ENCODE measurements around the gene ZNF367. TPM values are rescaled to one million over a fixed set of nuclear protein-coding genes. Genes with fewer than 3 reads are reported as not detected.

Gene ZNF367
- polyA plus RNA-seq, 1 of the 3 experiments (the other 2 are of a cell fraction) = 1.5 TPM

GRCh38 chr9:96447406-96447805, 29.2 kb upstream of the ZNF367 start:
- H3K27me3 ChIP-seq (ENCODE audit: insufficient read depth) = no peaks in the 10 kb centered on the region
- no peak overlapping the region for H3K27ac ChIP-seq (ENCODE audit: low read depth in 2 of 2, low read length in 1 of 2)
- no peak overlapping the region for H2AFZ ChIP-seq (ENCODE audit: low read depth)
- TF ChIP-seq NFIC (IDR thresholded peaks at IDR 0.05; ENCODE audit: borderline replicate concordance) = no peak
- TF ChIP-seq RCOR1 (IDR thresholded peaks at IDR 0.05; ENCODE audit: low read length) = no peak
- TF ChIP-seq IRF3 (IDR thresholded peaks at IDR 0.05; ENCODE audit: low read depth, low read length) = no peak
- TF ChIP-seq RXRA (IDR thresholded peaks at IDR 0.05; ENCODE audit: borderline replicate concordance, low read depth) = no peak
- TF ChIP-seq RFX5 (IDR thresholded peaks at IDR 0.05; ENCODE audit: low read length) = no peak
- TF ChIP-seq EZH2phosphoT487 (IDR thresholded peaks at IDR 0.05; ENCODE audit: borderline replicate concordance, low read depth) = no peak
- TF ChIP-seq MAX (IDR thresholded peaks at IDR 0.05; ENCODE audit: low read depth) = no peak
- TF ChIP-seq POLR2AphosphoS5 (IDR thresholded peaks at IDR 0.05; ENCODE audit: low read depth, low read length) = no peak
- no peak for TF ChIP-seq JUND (IDR thresholded peaks at IDR 0.05)
- no peak for TF ChIP-seq FOSL2 (IDR thresholded peaks at IDR 0.05; ENCODE audit: borderline replicate concordance, low read depth)
- no peak for TF ChIP-seq FOXJ3 (CRISPR knock-in tag; IDR thresholded peaks at IDR 0.05)
- no peak for TF ChIP-seq MEF2A (IDR thresholded peaks at IDR 0.05; ENCODE audit: borderline replicate concordance, low read depth)
- no peak for TF ChIP-seq GABPA (IDR thresholded peaks at IDR 0.05; ENCODE audit: low read depth)
- TF ChIP-seq USF2 (IDR thresholded peaks at IDR 0.05; ENCODE audit: borderline replicate concordance, low read depth, low read length) = no peak
- no peak for TF ChIP-seq CHD2 (IDR thresholded peaks at IDR 0.05; ENCODE audit: low read length, partially characterized antibody)
- peaks cover 3% of the 10 kb centered on the region for H3F3A ChIP-seq (replicated peaks; ENCODE audit: insufficient read depth)
- H3K9ac ChIP-seq = no peak overlapping the region
- DNase-seq = no peak
- 68% methylated on average over 3 of the region's 3 CpGs for WGBS (ENCODE audit: low lambda C conversion rate)
- ChIA-PET POLR2A (no interaction called here), CTCF (no interaction called here)
- peaks cover 3 to 11% of the 10 kb centered on the region in 2 experiments; a peak in 3 of 4 replicates for H3K4me1 ChIP-seq (ENCODE audit: control insufficient read depth in 1 of 2, insufficient read depth in 2 of 2, low read depth in 1 of 2, low read length in 1 of 2)
- no peak overlapping the region for H3K4me3 ChIP-seq (ENCODE audit: low read depth in 2 of 2, low read length in 1 of 2)
- no peaks in the 10 kb centered on the region for H3K36me3 ChIP-seq (replicated peaks in 1 of 2; ENCODE audit: control insufficient read depth in 1 of 2, insufficient read depth in 2 of 2, low read length in 1 of 2)
- H3K9me3 ChIP-seq = no peaks in the 10 kb centered on the region
- H3K79me2 ChIP-seq (ENCODE audit: insufficient read depth) = peaks cover 20% of the 10 kb centered on the region
- no peak overlapping the region for H3K4me2 ChIP-seq
- H4K20me1 ChIP-seq (ENCODE audit: insufficient read depth) = no peaks in the 10 kb centered on the region
- H3K9me2 ChIP-seq = no peaks in the 10 kb centered on the region

GRCh38 chr9:96442491-96442890, 24.3 kb upstream of the ZNF367 start:
- H3K27ac ChIP-seq (ENCODE audit: low read depth in 2 of 2, low read length in 1 of 2) = no peak overlapping the region
- no peak overlapping the region for H3K9ac ChIP-seq
- H3K4me3 ChIP-seq (ENCODE audit: low read depth in 2 of 2, low read length in 1 of 2) = no peak overlapping the region
- H3F3A ChIP-seq (replicated peaks; ENCODE audit: insufficient read depth) = no peaks in the 10 kb centered on the region
- WGBS (ENCODE audit: low lambda C conversion rate) = 87% methylated on average over 3 of the region's 3 CpGs
- H3K4me2 ChIP-seq = no peak overlapping the region
- POLR2A ChIA-PET = no interaction called here
- no peaks in the 10 kb centered on the region for H3K79me2 ChIP-seq (ENCODE audit: insufficient read depth)
- no peaks in the 10 kb centered on the region for H3K9me3 ChIP-seq
- H3K4me1 ChIP-seq (ENCODE audit: control insufficient read depth in 1 of 2, insufficient read depth in 2 of 2, low read depth in 1 of 2, low read length in 1 of 2) = no peaks in the 10 kb centered on the region
- H3K9me2 ChIP-seq = no peaks in the 10 kb centered on the region
- H3K27me3 ChIP-seq (ENCODE audit: insufficient read depth) = no peaks in the 10 kb centered on the region
- H4K20me1 ChIP-seq (ENCODE audit: insufficient read depth) = no peaks in the 10 kb centered on the region
- DNase-seq = no peak
- H3K36me3 ChIP-seq (replicated peaks in 1 of 2; ENCODE audit: control insufficient read depth in 1 of 2, insufficient read depth in 2 of 2, low read length in 1 of 2) = no peaks in the 10 kb centered on the region
- CTCF ChIA-PET = interaction anchor here (0.6 to 2.0 kb wide), 7 partner anchors 8 to 207 kb away, joined by 3 to 7 read pairs (median 5); partner anchors contain the start of gene HABP4
- H2AFZ ChIP-seq (ENCODE audit: low read depth) = no peak overlapping the region
- TF ChIP-seq GABPA (IDR thresholded peaks at IDR 0.05; ENCODE audit: low read depth) (no peak), ELF1 (IDR thresholded peaks at IDR 0.05) (no peak), CTCF (IDR thresholded peaks at IDR 0.05) (peak; percentile 8; the same call in 1 of the 2 replicates), FOSL2 (IDR thresholded peaks at IDR 0.05; ENCODE audit: borderline replicate concordance, low read depth) (no peak), POLR2AphosphoS5 (IDR thresholded peaks at IDR 0.05; ENCODE audit: low read depth, low read length) (no peak), MEF2A (IDR thresholded peaks at IDR 0.05; ENCODE audit: borderline replicate concordance, low read depth) (no peak), PBX3 (IDR thresholded peaks at IDR 0.05) (no peak), SMC3 (IDR thresholded peaks at IDR 0.05; ENCODE audit: low read depth, low read length) (no peak)
